HG03045 (cell line): ENCODE measurements around the gene KIAA0513.

Experiments
- ATAC-seq: cut with Tn5 transposase; IDR thresholded peaks from one replicate; pipeline ENCODE4 v1.9.1; 2021; ENCODE audit warnings: mild to moderate bottlenecking, moderate library complexity; ENCODE audit not compliant: unreplicated experiment

Gene KIAA0513

GRCh38 chr16:85027349-85027957 lies at the start of gene KIAA0513:
KIAA0513 (plus strand) TSS chr16:85027795; CDS start chr16:85067072, 39,277 bp downstream.
- ATAC-seq = peak; percentile 85

- no peak for ATAC-seq
Observed at GRCh38 chr16:84979516-84979915, 48.1 kb upstream of the KIAA0513 start.

- ATAC-seq = no peak
Observed at GRCh38 chr16:84982434-84982833, 45.2 kb upstream of the KIAA0513 start.

GRCh38 chr16:84985079-84986065 lies 42.2 kb upstream of the KIAA0513 start:
- ATAC-seq = no peak

- ATAC-seq = no peak
Observed at GRCh38 chr16:84986102-84986501, 41.5 kb upstream of the KIAA0513 start.

GRCh38 chr16:84986879-84987278 lies 40.7 kb upstream of the KIAA0513 start:
- no peak for ATAC-seq

- ATAC-seq = no peak
Observed at GRCh38 chr16:84988328-84989080, 39.1 kb upstream of the KIAA0513 start.

- no peak for ATAC-seq
Observed at GRCh38 chr16:84989749-84990620, 37.6 kb upstream of the KIAA0513 start.

GRCh38 chr16:84990782-84991181 lies 36.8 kb upstream of the KIAA0513 start:
- no peak for ATAC-seq

GRCh38 chr16:84992717-84993075 lies 34.9 kb upstream of the KIAA0513 start:
- ATAC-seq = no peak

GRCh38 chr16:84993926-84994325 lies 33.7 kb upstream of the KIAA0513 start:
- no peak for ATAC-seq

GRCh38 chr16:84995663-84996062 lies 31.9 kb upstream of the KIAA0513 start:
- ATAC-seq = no peak

- no peak for ATAC-seq
Observed at GRCh38 chr16:84996365-84996764, 31.2 kb upstream of the KIAA0513 start.

- no peak for ATAC-seq
Observed at GRCh38 chr16:84999200-84999599, 28.4 kb upstream of the KIAA0513 start.

GRCh38 chr16:84999857-85000480 lies 27.6 kb upstream of the KIAA0513 start:
- ATAC-seq = no peak

- ATAC-seq = no peak
Observed at GRCh38 chr16:85002099-85002541, 25.5 kb upstream of the KIAA0513 start.

- no peak for ATAC-seq
Observed at GRCh38 chr16:85002608-85003007, 25.0 kb upstream of the KIAA0513 start.

GRCh38 chr16:85003076-85003475 lies 24.5 kb upstream of the KIAA0513 start:
- ATAC-seq = no peak

- ATAC-seq = no peak
Observed at GRCh38 chr16:85003725-85004586, 23.6 kb upstream of the KIAA0513 start.
